GM12875 (cell line): ENCODE data around the gene SLC7A7.
"Not testable (repeated sequence)": the region's sequence is repeated elsewhere in the genome, so short reads cannot be mapped to it uniquely, and the experiment has no call there.

Source experiments
- H3K4me3 ChIP-seq: one replicate; pipeline ENCODE4 v1.5.1; 2011; ENCODE audit warnings: low read depth, low read length, control low read depth
- TF ChIP-seq, protein P1 (sequence below): IDR thresholded peaks from 2 replicates; pipeline ENCODE4 v1.5.1; 2011; ENCODE audit warnings: low read depth, mild to moderate bottlenecking, control low read depth, inconsistent platforms, low read length, moderate library complexity, borderline replicate concordance; ENCODE audit not compliant: insufficient read depth

The SLC7A7 gene

DNA sequence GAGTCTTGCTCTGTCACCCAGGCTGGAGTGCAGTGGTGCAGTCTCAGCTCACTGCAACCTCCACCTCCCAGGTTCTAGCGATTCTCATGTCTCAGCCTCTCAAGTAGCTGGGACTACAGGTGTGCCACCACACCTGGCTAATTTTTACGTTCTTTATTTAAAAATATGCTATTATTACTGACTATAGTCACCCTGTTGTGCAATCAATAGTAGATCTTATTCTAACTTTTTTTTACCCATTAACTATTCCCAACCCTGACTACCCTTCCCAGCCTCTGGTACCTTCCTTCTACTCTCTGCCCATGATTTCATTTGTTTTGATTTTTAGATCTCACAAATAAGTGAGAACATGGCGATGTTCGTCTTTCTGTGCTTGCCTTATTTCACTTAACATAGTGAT is 46.3 kb downstream of the SLC7A7 start:
- TF ChIP-seq, protein P1, sequence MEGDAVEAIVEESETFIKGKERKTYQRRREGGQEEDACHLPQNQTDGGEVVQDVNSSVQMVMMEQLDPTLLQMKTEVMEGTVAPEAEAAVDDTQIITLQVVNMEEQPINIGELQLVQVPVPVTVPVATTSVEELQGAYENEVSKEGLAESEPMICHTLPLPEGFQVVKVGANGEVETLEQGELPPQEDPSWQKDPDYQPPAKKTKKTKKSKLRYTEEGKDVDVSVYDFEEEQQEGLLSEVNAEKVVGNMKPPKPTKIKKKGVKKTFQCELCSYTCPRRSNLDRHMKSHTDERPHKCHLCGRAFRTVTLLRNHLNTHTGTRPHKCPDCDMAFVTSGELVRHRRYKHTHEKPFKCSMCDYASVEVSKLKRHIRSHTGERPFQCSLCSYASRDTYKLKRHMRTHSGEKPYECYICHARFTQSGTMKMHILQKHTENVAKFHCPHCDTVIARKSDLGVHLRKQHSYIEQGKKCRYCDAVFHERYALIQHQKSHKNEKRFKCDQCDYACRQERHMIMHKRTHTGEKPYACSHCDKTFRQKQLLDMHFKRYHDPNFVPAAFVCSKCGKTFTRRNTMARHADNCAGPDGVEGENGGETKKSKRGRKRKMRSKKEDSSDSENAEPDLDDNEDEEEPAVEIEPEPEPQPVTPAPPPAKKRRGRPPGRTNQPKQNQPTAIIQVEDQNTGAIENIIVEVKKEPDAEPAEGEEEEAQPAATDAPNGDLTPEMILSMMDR, result no peak
- H3K4me3 ChIP-seq, result no peak overlapping the region

DNA sequence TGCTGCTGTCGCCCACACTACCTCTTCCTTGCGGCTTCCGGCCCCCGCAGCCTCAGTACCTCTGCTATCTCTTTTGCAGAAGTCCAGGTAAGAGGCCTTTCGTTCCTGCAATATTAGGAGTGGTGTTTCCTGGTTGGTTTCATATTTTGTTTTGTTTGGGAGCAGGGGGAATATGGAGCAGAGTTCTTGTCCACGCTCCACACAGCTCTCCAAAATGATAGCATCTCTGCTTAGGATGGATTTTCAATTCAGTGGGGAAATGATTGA is 48.0 kb downstream of the SLC7A7 start:
- TF ChIP-seq, protein P1, result no peak

DNA sequence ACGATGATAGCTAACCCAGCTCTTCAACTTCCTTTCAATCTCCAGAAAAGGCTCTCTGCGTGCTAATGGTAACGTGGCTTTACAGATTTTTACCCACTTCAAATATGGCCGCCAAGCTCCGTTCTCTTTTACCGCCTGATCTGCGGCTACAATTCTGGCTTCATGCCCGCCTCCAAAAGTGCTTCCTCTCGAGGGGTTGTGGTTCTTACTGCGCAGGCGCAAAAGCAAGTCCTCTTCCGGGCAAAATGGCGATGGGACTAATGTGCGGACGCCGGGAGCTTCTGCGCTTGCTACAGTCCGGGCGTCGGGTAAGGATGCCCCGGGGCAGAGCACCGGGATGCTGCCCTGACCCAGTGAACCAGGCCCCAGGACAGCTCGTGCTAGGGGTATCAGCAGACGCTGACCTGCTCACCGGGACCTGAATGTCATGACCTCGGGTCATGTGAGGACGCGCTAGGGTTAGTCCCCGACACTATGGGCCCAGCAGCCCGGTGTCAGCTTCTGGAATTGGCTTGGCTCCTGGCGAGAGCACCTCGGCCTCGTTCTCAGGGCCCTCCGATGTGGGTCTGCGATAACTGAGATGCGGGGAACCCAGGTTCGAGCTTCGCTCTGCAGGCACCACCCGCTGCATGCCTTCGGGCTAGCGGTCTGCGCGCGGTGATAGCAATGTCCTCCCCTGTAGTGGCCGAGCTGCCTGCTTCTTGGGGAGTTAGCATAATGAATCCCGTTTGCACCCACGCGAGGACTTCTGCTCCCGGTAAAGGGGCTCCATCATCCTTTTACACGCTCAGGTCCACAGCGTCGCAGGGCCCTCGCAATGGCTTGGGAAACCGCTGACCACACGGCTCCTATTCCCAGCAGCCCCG is 48.5 kb downstream of the SLC7A7 start, which contains the start of gene OXA1L:
Gene OXA1L (plus strand): TSS at position 232 of the 866 bp plus-strand sequence. CDS start 14 bp downstream, at position 246.
- H3K4me3 ChIP-seq, result peak within 1 kb of the TSS; percentile 51

More for the DNA sequence above, 48.0 kb downstream of the SLC7A7 start:
- peak overlapping the region; percentile 51 for H3K4me3 ChIP-seq

DNA sequence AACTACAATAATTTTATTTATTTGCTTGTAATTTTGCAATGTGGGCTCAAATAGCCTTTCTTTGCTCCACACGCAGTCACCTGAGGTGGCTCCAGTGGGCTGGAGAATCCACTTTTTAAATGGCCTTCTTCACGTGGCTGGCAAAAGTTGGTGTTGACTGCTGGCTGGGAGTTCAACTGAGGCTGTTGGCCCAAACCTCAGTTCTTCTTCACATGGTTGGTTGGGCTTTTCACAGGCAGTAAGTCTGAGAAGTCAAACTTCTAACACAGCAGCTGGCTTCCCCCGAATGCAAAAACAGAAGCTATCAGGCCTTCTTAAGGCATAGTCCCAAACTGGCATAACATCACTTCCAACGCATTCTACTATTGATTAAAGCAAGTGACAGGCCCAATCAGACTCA is 50.9 kb downstream of the SLC7A7 start:
- TF ChIP-seq, protein P1, result no peak
- H3K4me3 ChIP-seq, result no peak overlapping the region

More for the DNA sequence above, 48.5 kb downstream of the SLC7A7 start, which contains the start of gene OXA1L:
- TF ChIP-seq, protein P1, result no peak

DNA sequence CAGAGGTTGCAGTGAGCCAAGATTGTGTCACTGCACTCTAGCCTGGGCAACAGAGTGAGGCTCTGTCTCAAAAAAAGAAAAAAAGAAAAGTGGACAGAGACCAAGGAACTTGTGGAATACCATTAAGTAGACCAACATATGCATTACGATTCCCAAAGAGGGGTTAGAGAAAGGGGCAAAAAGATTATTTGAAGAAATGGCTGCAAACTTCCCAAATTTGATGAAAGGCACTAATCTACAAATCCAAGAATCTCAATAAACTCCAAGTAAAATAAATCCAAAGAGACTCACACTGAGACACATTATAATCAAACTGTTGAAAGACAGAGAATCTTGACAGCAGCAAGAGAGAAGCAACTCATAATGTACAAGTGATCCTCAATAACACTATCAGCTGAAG is 53.5 kb downstream of the SLC7A7 start:
- no peak overlapping the region for H3K4me3 ChIP-seq
- TF ChIP-seq, protein P1, result no peak

DNA sequence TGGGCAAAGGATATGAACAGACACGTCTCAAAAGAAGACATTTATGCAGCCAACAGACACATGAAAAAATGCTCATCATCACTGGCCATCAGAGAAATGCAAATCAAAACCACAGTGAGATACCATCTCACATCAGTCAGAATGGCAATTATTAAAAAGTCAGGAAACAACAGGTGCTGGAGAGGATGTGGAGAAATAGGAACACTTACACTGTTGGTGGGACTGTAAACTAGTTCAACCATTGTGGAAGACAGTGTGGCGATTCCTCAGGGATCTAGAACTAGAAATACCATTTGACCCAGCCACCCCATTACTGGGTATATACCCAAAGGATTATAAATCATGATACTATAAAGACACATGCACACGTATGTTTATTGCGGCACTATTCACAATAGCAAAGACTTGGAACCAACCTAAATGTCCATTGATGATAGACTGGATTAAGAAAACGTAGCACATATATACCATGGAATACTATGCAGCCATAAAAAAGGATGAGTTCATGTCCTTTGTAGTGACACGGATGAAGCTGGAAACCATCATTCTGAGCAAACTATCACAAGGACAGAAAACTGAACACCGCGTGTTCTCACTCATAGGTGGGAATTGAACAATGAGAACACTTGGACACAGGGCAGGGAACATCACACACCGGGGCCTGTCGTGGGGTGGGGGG is 57.1 kb downstream of the SLC7A7 start:
- H3K4me3 ChIP-seq, result not testable (repeated sequence)

DNA sequence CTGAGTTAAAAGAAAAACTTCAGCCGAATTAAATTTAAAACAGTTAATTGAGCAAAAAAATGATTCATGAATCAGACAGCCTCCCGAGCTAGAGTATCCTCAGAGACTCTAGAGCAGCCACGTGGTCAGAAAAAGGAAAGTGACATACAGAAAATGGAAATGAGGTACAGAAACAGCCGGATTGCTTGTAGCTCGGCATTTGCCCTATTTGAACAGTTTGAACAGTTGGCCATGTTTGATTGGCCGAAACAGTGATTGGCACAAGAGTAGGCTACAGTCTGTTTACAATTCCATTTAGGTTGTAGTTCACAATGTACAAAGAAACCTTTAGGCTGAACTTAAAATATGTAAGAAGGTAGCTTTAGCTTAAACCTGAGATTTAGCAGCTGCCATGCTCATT is 61.6 kb downstream of the SLC7A7 start:
- H3K4me3 ChIP-seq, result no peak overlapping the region
- TF ChIP-seq, protein P1, result no peak
